GM18511 (cell line): ENCODE results near the gene SLC35F1.

Experiments used
- ATAC-seq: cut with Tn5 transposase; IDR thresholded peaks from one replicate; pipeline ENCODE4 v1.9.1; 2021; ENCODE audit warnings: mild to moderate bottlenecking, moderate library complexity; ENCODE audit not compliant: unreplicated experiment

The SLC35F1 gene

GRCh38 chr6:118304321-118304720 is 397.3 kb downstream of the SLC35F1 start:
- ATAC-seq: no peak

- ATAC-seq: no peak
Observed at GRCh38 chr6:118305081-118305480, 398.0 kb downstream of the SLC35F1 start.

- ATAC-seq: no peak
Observed at GRCh38 chr6:118306392-118307238, 399.6 kb downstream of the SLC35F1 start.

- no peak for ATAC-seq
Observed at GRCh38 chr6:118307581-118307980, 400.5 kb downstream of the SLC35F1 start.

GRCh38 chr6:118309337-118310093 is 402.5 kb downstream of the SLC35F1 start:
- no peak for ATAC-seq

GRCh38 chr6:118313208-118313607 is 406.1 kb downstream of the SLC35F1 start:
- ATAC-seq: no peak

GRCh38 chr6:118313762-118314161 is 406.7 kb downstream of the SLC35F1 start:
- ATAC-seq: no peak

- ATAC-seq: peak; percentile 87
Observed at GRCh38 chr6:118316796-118317384, 409.8 kb downstream of the SLC35F1 start.

GRCh38 chr6:118317581-118318563 is 410.8 kb downstream of the SLC35F1 start:
- peak; percentile 40 for ATAC-seq

GRCh38 chr6:118318648-118319047 is 411.6 kb downstream of the SLC35F1 start:
- no peak for ATAC-seq

- no peak for ATAC-seq
Observed at GRCh38 chr6:118319416-118319815, 412.4 kb downstream of the SLC35F1 start.

GRCh38 chr6:118319894-118320649 is 413.0 kb downstream of the SLC35F1 start:
- ATAC-seq: no peak

GRCh38 chr6:118320652-118321051 is 413.6 kb downstream of the SLC35F1 start:
- ATAC-seq: no peak

- ATAC-seq: no peak
Observed at GRCh38 chr6:118324116-118324515, 417.1 kb downstream of the SLC35F1 start.

- ATAC-seq: no peak
Observed at GRCh38 chr6:118325220-118325860, 418.3 kb downstream of the SLC35F1 start.

- ATAC-seq: no peak
Observed at GRCh38 chr6:118326712-118327111, 419.6 kb downstream of the SLC35F1 start.

GRCh38 chr6:118327237-118327636 is 420.2 kb downstream of the SLC35F1 start:
- ATAC-seq: no peak

- no peak for ATAC-seq
Observed at GRCh38 chr6:118333772-118334171, 426.7 kb downstream of the SLC35F1 start.

GRCh38 chr6:118334634-118335033 is 427.6 kb downstream of the SLC35F1 start:
- ATAC-seq: no peak
